ENCODE results near the gene TAF1L.

Gene TAF1L

DNA sequence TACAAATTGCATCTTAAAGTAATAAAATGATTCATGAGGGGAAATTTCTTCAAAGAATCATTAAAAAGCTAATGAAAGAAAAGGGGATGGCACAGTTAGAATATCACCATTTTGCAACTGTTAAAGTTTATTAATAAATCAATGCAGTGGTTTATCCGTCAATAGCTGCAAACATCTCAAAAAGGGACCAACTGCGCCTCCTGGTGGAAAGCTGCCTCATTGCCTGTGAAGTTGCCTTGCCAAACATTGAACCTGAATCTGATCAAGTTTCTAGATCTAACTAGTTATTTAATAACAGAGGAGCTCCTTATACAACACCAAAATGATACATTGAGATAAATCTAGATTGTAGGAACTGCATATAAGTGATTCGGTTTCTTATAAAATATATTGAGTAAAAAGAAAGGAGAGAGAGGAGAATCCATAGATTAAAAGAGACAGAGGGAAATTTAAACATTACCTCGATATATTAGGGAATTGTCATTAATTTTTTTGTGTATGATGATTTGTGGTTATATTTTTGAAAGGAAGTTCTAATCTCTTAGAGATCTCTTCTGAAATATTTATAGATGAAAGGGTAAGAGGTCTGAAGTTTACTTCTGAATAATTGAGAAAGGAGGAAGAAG is 55.6 kb downstream of the TAF1L start:
- Histone ChIP-seq H4K20me1 (ENCODE audit: control insufficient read depth, insufficient read depth, low read depth, low read length) (no peaks in the 10 kb centered on the region), H3K4me2 (ENCODE audit: low read length) (no peak overlapping the region), H3K27ac (ENCODE audit: low read depth, low read length) (no peak overlapping the region), H3K36me3 (ENCODE audit: control insufficient read depth, low read length) (no peaks in the 10 kb centered on the region), H3K4me3 (ENCODE audit: low read length) (no peak overlapping the region), H3K9me3 (ENCODE audit: control insufficient read depth, insufficient read depth, low read length) (no peaks in the 10 kb centered on the region), H3K79me2 (ENCODE audit: control insufficient read depth, low read length) (no peaks in the 10 kb centered on the region), H3K27me3 (ENCODE audit: control insufficient read depth, low read length) (peaks cover 8% of the 10 kb centered on the region; the same call in 1 of the 2 replicates), H3F3A (ENCODE audit: control insufficient read depth, insufficient read depth) (no peaks in the 10 kb centered on the region), H3K9me2 (replicated peaks; ENCODE audit: control insufficient read depth, low read length) (no peaks in the 10 kb centered on the region), H3K4me1 (ENCODE audit: control insufficient read depth, low read length) (peaks cover 9% of the 10 kb centered on the region)
- TF ChIP-seq, protein P1, sequence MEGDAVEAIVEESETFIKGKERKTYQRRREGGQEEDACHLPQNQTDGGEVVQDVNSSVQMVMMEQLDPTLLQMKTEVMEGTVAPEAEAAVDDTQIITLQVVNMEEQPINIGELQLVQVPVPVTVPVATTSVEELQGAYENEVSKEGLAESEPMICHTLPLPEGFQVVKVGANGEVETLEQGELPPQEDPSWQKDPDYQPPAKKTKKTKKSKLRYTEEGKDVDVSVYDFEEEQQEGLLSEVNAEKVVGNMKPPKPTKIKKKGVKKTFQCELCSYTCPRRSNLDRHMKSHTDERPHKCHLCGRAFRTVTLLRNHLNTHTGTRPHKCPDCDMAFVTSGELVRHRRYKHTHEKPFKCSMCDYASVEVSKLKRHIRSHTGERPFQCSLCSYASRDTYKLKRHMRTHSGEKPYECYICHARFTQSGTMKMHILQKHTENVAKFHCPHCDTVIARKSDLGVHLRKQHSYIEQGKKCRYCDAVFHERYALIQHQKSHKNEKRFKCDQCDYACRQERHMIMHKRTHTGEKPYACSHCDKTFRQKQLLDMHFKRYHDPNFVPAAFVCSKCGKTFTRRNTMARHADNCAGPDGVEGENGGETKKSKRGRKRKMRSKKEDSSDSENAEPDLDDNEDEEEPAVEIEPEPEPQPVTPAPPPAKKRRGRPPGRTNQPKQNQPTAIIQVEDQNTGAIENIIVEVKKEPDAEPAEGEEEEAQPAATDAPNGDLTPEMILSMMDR (IDR thresholded peaks at IDR 0.05; ENCODE audit: low read depth, low read length, poor library complexity, severe bottlenecking): peak; percentile 85
- no peak for TF ChIP-seq EZH2phosphoT487 (IDR thresholded peaks at IDR 0.05; ENCODE audit: borderline replicate concordance, low read length)
